ENCODE measurements around the gene CROT. TPM values are rescaled to one million over a fixed set of nuclear protein-coding genes. Genes with fewer than 3 reads are reported as not detected.

CROT gene
- total RNA-seq, 1 experiment from 2014 or later = 4.0 TPM

- Mint-ChIP-seq H3K36me3 (no peaks in the 10 kb centered on the region), H3K27me3 (ENCODE audit: low read depth) (no peaks in the 10 kb centered on the region), H3K4me1 (no peaks in the 10 kb centered on the region), H3K4me3 (no peak overlapping the region), H3K27ac (no peak overlapping the region), H3K9me3 (no peaks in the 10 kb centered on the region)
- no peak for DNase-seq (ENCODE audit: low spot score)
- ATAC-seq = no peak
- no peak for TF ChIP-seq ATF1 (CRISPR knock-in tag; IDR thresholded peaks at IDR 0.05)
- CTCF ChIA-PET = interaction anchor here (0.6 kb wide), 1 partner anchor 20 kb away, joined by 3 read pairs; no protein-coding TSS in a partner anchor
- POLR2A ChIA-PET = no interaction called here
Observed at GRCh38 chr7:87427288-87427687, 81.8 kb downstream of the CROT start.

- Mint-ChIP-seq H3K27me3 (ENCODE audit: low read depth) (no peaks in the 10 kb centered on the region), H3K27ac (no peak overlapping the region), H3K9me3 (no peaks in the 10 kb centered on the region), H3K36me3 (no peaks in the 10 kb centered on the region), H3K4me1 (peaks cover 11% of the 10 kb centered on the region), H3K4me3 (no peak overlapping the region)
- POLR2A ChIA-PET = no interaction called here
- DNase-seq (ENCODE audit: low spot score) (no peak), ATAC-seq (no peak)
- TF ChIP-seq NFATC4 (CRISPR knock-in tag; IDR thresholded peaks at IDR 0.05) (no peak), NR2C2 (CRISPR knock-in tag; IDR thresholded peaks at IDR 0.05) (no peak), NFYB (CRISPR knock-in tag; conservative IDR thresholded peaks at IDR 0.05; ENCODE audit: low read depth) (no peak), JUN (CRISPR knock-in tag; IDR thresholded peaks at IDR 0.05) (no peak), MLX (CRISPR knock-in tag; IDR thresholded peaks at IDR 0.05) (no peak), GABPB1 (CRISPR knock-in tag; IDR thresholded peaks at IDR 0.05) (no peak), FOXP4 (CRISPR knock-in tag; IDR thresholded peaks at IDR 0.05) (no peak)
- TF ChIP-seq, protein P1, sequence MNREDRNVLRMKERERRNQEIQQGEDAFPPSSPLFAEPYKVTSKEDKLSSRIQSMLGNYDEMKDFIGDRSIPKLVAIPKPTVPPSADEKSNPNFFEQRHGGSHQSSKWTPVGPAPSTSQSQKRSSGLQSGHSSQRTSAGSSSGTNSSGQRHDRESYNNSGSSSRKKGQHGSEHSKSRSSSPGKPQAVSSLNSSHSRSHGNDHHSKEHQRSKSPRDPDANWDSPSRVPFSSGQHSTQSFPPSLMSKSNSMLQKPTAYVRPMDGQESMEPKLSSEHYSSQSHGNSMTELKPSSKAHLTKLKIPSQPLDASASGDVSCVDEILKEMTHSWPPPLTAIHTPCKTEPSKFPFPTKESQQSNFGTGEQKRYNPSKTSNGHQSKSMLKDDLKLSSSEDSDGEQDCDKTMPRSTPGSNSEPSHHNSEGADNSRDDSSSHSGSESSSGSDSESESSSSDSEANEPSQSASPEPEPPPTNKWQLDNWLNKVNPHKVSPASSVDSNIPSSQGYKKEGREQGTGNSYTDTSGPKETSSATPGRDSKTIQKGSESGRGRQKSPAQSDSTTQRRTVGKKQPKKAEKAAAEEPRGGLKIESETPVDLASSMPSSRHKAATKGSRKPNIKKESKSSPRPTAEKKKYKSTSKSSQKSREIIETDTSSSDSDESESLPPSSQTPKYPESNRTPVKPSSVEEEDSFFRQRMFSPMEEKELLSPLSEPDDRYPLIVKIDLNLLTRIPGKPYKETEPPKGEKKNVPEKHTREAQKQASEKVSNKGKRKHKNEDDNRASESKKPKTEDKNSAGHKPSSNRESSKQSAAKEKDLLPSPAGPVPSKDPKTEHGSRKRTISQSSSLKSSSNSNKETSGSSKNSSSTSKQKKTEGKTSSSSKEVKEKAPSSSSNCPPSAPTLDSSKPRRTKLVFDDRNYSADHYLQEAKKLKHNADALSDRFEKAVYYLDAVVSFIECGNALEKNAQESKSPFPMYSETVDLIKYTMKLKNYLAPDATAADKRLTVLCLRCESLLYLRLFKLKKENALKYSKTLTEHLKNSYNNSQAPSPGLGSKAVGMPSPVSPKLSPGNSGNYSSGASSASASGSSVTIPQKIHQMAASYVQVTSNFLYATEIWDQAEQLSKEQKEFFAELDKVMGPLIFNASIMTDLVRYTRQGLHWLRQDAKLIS (CRISPR knock-in tag; IDR thresholded peaks at IDR 0.05; ENCODE audit: borderline replicate concordance) = no peak
- TF ChIP-seq, protein P2, sequence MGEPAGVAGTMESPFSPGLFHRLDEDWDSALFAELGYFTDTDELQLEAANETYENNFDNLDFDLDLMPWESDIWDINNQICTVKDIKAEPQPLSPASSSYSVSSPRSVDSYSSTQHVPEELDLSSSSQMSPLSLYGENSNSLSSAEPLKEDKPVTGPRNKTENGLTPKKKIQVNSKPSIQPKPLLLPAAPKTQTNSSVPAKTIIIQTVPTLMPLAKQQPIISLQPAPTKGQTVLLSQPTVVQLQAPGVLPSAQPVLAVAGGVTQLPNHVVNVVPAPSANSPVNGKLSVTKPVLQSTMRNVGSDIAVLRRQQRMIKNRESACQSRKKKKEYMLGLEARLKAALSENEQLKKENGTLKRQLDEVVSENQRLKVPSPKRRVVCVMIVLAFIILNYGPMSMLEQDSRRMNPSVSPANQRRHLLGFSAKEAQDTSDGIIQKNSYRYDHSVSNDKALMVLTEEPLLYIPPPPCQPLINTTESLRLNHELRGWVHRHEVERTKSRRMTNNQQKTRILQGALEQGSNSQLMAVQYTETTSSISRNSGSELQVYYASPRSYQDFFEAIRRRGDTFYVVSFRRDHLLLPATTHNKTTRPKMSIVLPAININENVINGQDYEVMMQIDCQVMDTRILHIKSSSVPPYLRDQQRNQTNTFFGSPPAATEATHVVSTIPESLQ (CRISPR knock-in tag; IDR thresholded peaks at IDR 0.05) = no peak
- TF ChIP-seq, protein P3, sequence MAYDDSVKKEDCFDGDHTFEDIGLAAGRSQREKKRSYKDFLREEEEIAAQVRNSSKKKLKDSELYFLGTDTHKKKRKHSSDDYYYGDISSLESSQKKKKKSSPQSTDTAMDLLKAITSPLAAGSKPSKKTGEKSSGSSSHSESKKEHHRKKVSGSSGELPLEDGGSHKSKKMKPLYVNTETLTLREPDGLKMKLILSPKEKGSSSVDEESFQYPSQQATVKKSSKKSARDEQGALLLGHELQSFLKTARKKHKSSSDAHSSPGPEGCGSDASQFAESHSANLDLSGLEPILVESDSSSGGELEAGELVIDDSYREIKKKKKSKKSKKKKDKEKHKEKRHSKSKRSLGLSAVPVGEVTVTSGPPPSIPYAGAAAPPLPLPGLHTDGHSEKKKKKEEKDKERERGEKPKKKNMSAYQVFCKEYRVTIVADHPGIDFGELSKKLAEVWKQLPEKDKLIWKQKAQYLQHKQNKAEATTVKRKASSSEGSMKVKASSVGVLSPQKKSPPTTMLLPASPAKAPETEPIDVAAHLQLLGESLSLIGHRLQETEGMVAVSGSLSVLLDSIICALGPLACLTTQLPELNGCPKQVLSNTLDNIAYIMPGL (CRISPR knock-in tag; IDR thresholded peaks at IDR 0.05) = no peak
- CTCF ChIA-PET = no interaction called here
Observed at GRCh38 chr7:87432536-87432935, 87.1 kb downstream of the CROT start.

GRCh38 chr7:87435546-87435945 is 90.1 kb downstream of the CROT start:
- CTCF ChIA-PET = no interaction called here
- Mint-ChIP-seq H3K9me3 (no peaks in the 10 kb centered on the region), H3K27ac (no peak overlapping the region), H3K27me3 (ENCODE audit: low read depth) (no peaks in the 10 kb centered on the region), H3K36me3 (no peaks in the 10 kb centered on the region), H3K4me1 (peaks cover 18% of the 10 kb centered on the region), H3K4me3 (no peak overlapping the region)
- DNase-seq (ENCODE audit: low spot score) (no peak), ATAC-seq (no peak; the same call in 1 of the 2 replicates)
- POLR2A ChIA-PET = no interaction called here
- TF ChIP-seq FOXP1 (CRISPR knock-in tag; IDR thresholded peaks at IDR 0.05; ENCODE audit: borderline replicate concordance) (no peak), MLX (CRISPR knock-in tag; IDR thresholded peaks at IDR 0.05) (no peak), KAT7 (CRISPR knock-in tag; IDR thresholded peaks at IDR 0.05; ENCODE audit: borderline replicate concordance) (no peak), HMGA2 (CRISPR knock-in tag; IDR thresholded peaks at IDR 0.05) (no peak), TP53 (CRISPR knock-in tag; IDR thresholded peaks at IDR 0.05) (no peak), ARID4B (CRISPR knock-in tag; IDR thresholded peaks at IDR 0.05; ENCODE audit: borderline replicate concordance) (no peak), ZBTB21 (CRISPR knock-in tag; IDR thresholded peaks at IDR 0.05; ENCODE audit: borderline replicate concordance) (no peak)

Data from WTC11 (cell line).